DMS114 treated with DMSO at 0.1 percent for 48 hours (cell line): ENCODE measurements around the gene MANF.
A peak's percentile ranks its signal among the peaks of the same experiment; 100 is the strongest.
"Not testable (repeated sequence)": the region's sequence is repeated elsewhere in the genome, so short reads cannot be mapped to it uniquely, and the experiment has no call there.

Experiments
- DNase-seq: peaks from one replicate; lab custom pipeline; 2025; ENCODE audit not compliant: unreplicated experiment; lab: John Stamatoyannopoulos, UW

Gene MANF

GRCh38 chr3:51384726-51385473, at the start of gene MANF:
TSS of gene MANF (plus strand) at chr3:51385291. CDS start at chr3:51385343, 52 bp downstream.
- peak; percentile 91 for DNase-seq

- DNase-seq, result no peak
Observed at GRCh38 chr3:51336261-51336660, 48.8 kb upstream of the MANF start.

GRCh38 chr3:51337666-51338065, 47.4 kb upstream of the MANF start:
- DNase-seq, result no peak

GRCh38 chr3:51338632-51339031, 46.5 kb upstream of the MANF start:
- no peak for DNase-seq

GRCh38 chr3:51340013-51340829, 44.9 kb upstream of the MANF start:
- no peak for DNase-seq

- no peak for DNase-seq
Observed at GRCh38 chr3:51340989-51341636, 44.0 kb upstream of the MANF start.

- DNase-seq, result no peak
Observed at GRCh38 chr3:51343918-51344687, 41.0 kb upstream of the MANF start.

- no peak for DNase-seq
Observed at GRCh38 chr3:51350751-51351150, 34.3 kb upstream of the MANF start.

GRCh38 chr3:51353131-51353530, 32.0 kb upstream of the MANF start:
- DNase-seq, result no peak

- no peak for DNase-seq
Observed at GRCh38 chr3:51353691-51354090, 31.4 kb upstream of the MANF start.

- DNase-seq, result no peak
Observed at GRCh38 chr3:51354172-51354571, 30.9 kb upstream of the MANF start.

GRCh38 chr3:51354731-51355615, 30.1 kb upstream of the MANF start:
- no peak for DNase-seq

GRCh38 chr3:51355891-51356578, 29.1 kb upstream of the MANF start:
- no peak for DNase-seq

- no peak for DNase-seq
Observed at GRCh38 chr3:51357856-51358255, 27.2 kb upstream of the MANF start.

- no peak for DNase-seq
Observed at GRCh38 chr3:51358981-51359380, 26.1 kb upstream of the MANF start.

GRCh38 chr3:51360806-51361205, 24.3 kb upstream of the MANF start:
- no peak for DNase-seq

GRCh38 chr3:51361746-51362145, 23.3 kb upstream of the MANF start:
- DNase-seq, result no peak

- DNase-seq, result no peak
Observed at GRCh38 chr3:51362476-51362875, 22.6 kb upstream of the MANF start.

- DNase-seq, result not testable (repeated sequence)
Observed at GRCh38 chr3:51368276-51368675, 16.8 kb upstream of the MANF start.
